PC-3 (cell line): Measurements from ENCODE around the gene MISP.

Experiments
- CTCF ChIP-seq: fragments of 300-600 bp; sonication (generic); conservative IDR thresholded peaks from 2 replicates; pipeline ENCODE4 v1.5.1; 2017; ENCODE audit warnings: antibody characterized with exemption, low read depth, mild to moderate bottlenecking, low read length
- EZH2 ChIP-seq: fragments of 300-600 bp; sonication (generic); IDR thresholded peaks from one replicate; pipeline ENCODE4 v1.6.1; 2017; ENCODE audit warnings: antibody characterized with exemption, mild to moderate bottlenecking, low read length; ENCODE audit not compliant: unreplicated experiment
- EZH2phosphoT487 ChIP-seq: fragments of 300-600 bp; sonication (generic); IDR thresholded peaks from 2 replicates; pipeline ENCODE4 v1.6.1; 2018; ENCODE audit warnings: mild to moderate bottlenecking, antibody characterized with exemption, low read length, borderline replicate concordance

GRCh38 chr19:743168-743687, 7.7 kb upstream of the MISP start:
- TF ChIP-seq CTCF (no peak), EZH2phosphoT487 (no peak), EZH2 (no peak)
